Lower leg skin (tissue), 3 donors: ENCODE results near the gene ULBP3.
"Not testable (repeated sequence)": the region's sequence is repeated elsewhere in the genome, so short reads cannot be mapped to it uniquely, and the experiment has no call there.

Source experiments
- CTCF ChIP-seq, 3 donors: fragments of 450-650 bp; IDR thresholded peaks; one replicate each; pipeline ENCODE4 v1.5.1; 2016; ENCODE audit warnings: antibody characterized with exemption in 3 of 3, mild to moderate bottlenecking in 3 of 3, moderate library complexity in 2 of 3
- POLR2A ChIP-seq, 2 donors: fragments of 450-650 bp; IDR thresholded peaks; one replicate each; pipeline ENCODE4 v1.6.1; 2016 to 2017; ENCODE audit warnings: antibody characterized with exemption in 2 of 2, mild to moderate bottlenecking in 1 of 2, moderate library complexity in 1 of 2

- not testable (repeated sequence) for TF ChIP-seq CTCF, POLR2A (IDR thresholded peaks at IDR 0.05)
These were observed 47.1 kb downstream of the ULBP3 start for GRCh38 chr6:150021870-150022269.
